Kidney epithelial cell (primary cell): ENCODE measurements around the gene GUCY1A2. TPM values are rescaled to one million over a fixed set of nuclear protein-coding genes. Genes with fewer than 3 reads are reported as not detected.

Experiments used
- DNase-seq: peaks from one replicate; pipeline ENCODE4 v3.0.0-alpha.2; 2010; ENCODE audit warnings: low read depth
- H3K27me3 ChIP-seq: 2 replicates; pipeline ENCODE4 v1.6.0; 2011; ENCODE audit warnings: low read length; ENCODE audit not compliant: control insufficient read depth, insufficient read depth
- H3K36me3 ChIP-seq: 2 replicates; pipeline ENCODE4 v1.5.1; 2011; ENCODE audit warnings: low read length; ENCODE audit not compliant: control insufficient read depth, insufficient read depth
- H3K4me3 ChIP-seq: 2 replicates; pipeline ENCODE4 v1.5.1; 2011; ENCODE audit warnings: low read depth, mild to moderate bottlenecking, control low read depth, low read length
- total RNA-seq: library from RNA; depleted of rRNA; stranded (reverse); fragments of >200 nt; gene quantifications from 2 replicates; pipeline ENCODE4 v1.2.3, GENCODE V29; 2015
- TF ChIP-seq, protein P1 (sequence below): IDR thresholded peaks from 2 replicates; pipeline ENCODE4 v1.5.1; 2011; ENCODE audit warnings: mild to moderate bottlenecking, moderate library complexity, low read length, control low read depth, inconsistent platforms; ENCODE audit not compliant: insufficient read depth, poor library complexity, severe bottlenecking

Gene GUCY1A2
- total RNA-seq, 1 donor from 2014 or later: 2.0 TPM

DNA sequence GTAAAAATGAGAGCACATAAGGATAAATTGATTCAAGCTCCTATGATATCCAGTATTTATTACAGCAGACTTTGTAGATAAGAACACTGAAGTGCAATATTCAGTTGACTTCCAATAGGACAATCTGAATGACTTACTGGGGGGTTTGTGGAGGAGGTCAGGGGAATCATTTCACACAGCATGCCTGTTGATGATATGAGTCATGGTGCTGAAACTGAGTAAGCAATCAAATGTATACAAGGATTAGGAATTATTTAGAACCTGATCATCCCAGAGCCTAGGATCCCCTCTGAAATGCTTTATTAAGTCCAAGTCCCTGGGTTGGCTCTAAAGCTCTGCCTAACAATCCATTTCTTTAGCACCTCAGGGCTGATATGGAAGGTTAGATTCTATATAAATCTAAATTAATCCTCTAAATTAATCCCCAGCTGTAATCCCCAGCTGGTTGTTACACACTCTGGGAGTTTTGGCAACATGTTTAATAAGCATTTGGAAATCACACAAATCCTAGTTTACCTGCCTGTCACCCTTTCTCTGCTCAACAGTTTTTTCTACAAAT lies 326.4 kb downstream of the GUCY1A2 start:
- TF ChIP-seq, protein P1, sequence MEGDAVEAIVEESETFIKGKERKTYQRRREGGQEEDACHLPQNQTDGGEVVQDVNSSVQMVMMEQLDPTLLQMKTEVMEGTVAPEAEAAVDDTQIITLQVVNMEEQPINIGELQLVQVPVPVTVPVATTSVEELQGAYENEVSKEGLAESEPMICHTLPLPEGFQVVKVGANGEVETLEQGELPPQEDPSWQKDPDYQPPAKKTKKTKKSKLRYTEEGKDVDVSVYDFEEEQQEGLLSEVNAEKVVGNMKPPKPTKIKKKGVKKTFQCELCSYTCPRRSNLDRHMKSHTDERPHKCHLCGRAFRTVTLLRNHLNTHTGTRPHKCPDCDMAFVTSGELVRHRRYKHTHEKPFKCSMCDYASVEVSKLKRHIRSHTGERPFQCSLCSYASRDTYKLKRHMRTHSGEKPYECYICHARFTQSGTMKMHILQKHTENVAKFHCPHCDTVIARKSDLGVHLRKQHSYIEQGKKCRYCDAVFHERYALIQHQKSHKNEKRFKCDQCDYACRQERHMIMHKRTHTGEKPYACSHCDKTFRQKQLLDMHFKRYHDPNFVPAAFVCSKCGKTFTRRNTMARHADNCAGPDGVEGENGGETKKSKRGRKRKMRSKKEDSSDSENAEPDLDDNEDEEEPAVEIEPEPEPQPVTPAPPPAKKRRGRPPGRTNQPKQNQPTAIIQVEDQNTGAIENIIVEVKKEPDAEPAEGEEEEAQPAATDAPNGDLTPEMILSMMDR: no peak
- Histone ChIP-seq H3K4me3 (no peak overlapping the region), H3K36me3 (no peaks in the 10 kb centered on the region), H3K27me3 (no peaks in the 10 kb centered on the region)
- DNase-seq: no peak

DNA sequence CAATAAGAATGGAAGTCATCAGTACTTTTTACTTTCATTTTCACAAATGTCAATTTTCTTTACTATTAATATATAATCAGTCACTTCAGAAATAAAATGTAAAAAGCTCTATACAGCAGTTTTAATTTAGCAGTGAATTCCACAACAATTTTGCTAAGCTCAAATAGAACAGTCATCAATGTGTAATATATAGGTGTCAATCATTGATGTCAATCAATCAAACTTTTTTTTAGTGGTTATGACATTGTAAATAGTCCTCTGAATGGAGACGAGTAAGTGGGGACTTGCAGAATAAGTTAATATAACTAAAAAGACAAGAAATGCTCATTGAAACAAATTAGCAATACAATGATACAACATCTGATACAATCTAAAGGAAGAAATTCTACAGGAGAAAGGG lies 327.4 kb downstream of the GUCY1A2 start:
- Histone ChIP-seq H3K4me3 (no peak overlapping the region), H3K36me3 (no peaks in the 10 kb centered on the region), H3K27me3 (no peaks in the 10 kb centered on the region)
- TF ChIP-seq, protein P1: no peak
- DNase-seq: no peak

DNA sequence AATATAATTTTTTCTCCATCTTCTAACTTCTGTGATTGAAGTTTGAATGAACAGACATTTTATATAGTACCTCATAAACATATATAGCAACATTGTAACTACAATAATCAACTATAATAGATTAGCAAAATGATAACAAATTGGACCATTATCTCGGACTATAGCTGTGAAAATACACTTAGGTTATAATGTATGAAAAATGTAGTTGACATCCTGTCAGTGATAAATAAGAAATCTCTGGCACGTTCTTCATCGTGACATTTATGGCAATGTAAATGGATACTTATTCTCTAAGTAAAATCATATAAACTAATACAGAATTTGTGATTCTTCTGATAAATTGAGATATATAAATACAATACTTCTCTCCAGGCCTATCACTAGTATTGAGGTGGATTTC lies 333.3 kb downstream of the GUCY1A2 start:
- Histone ChIP-seq H3K27me3 (no peaks in the 10 kb centered on the region), H3K36me3 (no peaks in the 10 kb centered on the region), H3K4me3 (no peak overlapping the region)
- TF ChIP-seq, protein P1: no peak
- no peak for DNase-seq

DNA sequence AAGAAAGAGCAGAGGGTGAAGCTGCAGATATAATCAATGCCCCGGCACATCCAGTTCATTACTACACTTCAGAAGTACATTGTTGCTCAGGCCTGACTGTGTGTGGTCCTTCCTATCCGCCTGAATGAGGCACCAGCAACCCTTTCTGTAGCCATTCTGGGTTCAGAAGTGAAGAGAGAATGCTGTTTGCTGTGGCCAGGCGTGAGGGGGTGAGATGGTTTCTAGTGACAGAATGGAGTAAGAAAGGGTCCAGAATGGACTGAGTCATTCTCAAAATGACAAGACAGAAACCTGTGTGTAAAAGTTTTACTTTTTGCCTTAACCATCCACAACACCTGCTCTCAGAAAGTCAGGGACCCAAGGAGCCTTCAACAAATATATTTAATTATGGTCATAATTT lies 334.8 kb downstream of the GUCY1A2 start:
- no peak for DNase-seq
- TF ChIP-seq, protein P1: no peak
- Histone ChIP-seq H3K27me3 (no peaks in the 10 kb centered on the region), H3K4me3 (no peak overlapping the region), H3K36me3 (no peaks in the 10 kb centered on the region)

DNA sequence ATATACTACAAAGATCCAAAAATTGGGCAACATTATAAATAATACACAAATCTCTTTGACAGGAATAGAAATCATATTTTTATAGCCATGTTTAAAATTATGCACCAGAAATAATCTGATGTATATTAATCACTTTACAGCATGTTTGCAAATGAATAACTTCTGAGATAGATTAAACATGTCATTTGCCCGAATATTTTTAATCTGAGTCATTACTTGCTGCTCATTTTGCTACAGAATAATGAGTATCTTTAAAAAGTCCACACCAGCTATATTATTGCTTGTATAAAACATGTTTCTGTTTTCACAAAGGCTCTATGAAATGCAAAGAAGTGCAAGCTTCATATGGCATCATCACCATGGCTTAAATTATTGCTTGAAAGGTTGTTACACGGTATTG lies 336.8 kb downstream of the GUCY1A2 start:
- no peak for DNase-seq
- Histone ChIP-seq H3K4me3 (no peak overlapping the region), H3K27me3 (no peaks in the 10 kb centered on the region), H3K36me3 (no peaks in the 10 kb centered on the region)
- TF ChIP-seq, protein P1: no peak

DNA sequence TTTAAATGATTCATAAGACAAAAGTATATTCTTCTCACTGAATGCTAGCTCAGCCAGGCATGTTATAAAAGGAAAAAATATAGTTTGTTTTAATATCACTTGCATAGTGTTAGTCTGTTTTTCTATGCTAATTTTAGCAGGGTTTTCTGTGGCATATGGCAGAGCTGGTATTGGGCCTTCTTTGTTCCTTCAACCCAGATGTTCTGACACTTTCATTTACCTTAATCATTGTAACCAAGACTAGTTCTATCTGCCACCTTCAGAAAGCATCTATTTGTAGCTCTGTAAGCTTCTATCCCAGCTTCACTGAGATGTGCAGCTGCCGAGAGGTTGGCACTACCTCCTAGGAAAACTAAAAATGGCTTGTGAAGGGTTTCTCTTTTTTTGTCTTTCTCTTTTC lies 338.7 kb downstream of the GUCY1A2 start:
- H3K36me3 ChIP-seq: no peaks in the 10 kb centered on the region
- TF ChIP-seq, protein P1: no peak

More for the DNA sequence above, 338.7 kb downstream of the GUCY1A2 start:
- DNase-seq: no peak
- Histone ChIP-seq H3K4me3 (no peak overlapping the region), H3K27me3 (no peaks in the 10 kb centered on the region)
